ENCODE measurements around the gene USP6NL. TPM values are rescaled to one million over a fixed set of nuclear protein-coding genes. Genes with fewer than 3 reads are reported as not detected.

USP6NL gene
- total and polyA plus RNA-seq, 9 of the 15 experiments (the other 6 are each of a cell fraction or from before 2014, with no cell fraction given) = 3.2 to 26.6 (median 19.8) TPM

DNA sequence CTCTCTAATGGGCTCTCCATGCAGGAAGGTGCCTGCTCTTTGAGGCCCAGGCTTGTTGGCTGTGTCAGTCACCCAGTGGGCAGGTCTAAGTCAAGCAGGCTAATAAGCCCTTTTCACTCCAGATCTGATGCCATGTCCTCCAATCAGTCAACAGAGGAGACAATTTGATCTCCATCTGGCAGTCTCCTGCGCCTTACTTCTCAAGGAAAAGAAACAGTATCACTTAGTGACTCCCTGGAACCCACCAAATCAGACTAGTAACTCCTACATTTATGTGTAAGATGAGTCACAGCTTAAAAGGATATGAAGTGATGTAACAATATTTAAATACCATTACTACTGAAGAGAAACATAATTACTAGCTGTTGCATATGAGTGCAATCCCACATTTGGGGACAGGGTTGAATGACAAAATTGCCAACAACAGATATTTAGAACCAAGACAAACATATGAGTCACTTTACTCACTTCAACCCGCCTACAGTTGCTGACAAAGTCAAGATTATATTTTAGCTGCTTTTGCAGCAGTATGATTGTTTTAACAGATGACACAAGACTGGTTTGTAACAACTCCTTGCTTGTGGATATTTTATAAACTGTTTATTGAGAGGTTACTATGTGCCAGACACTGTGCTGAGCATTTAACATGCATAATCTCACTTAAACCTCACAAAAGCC is 72.1 kb downstream of the USP6NL start (continued):
- peak; percentile 82; the same call in 1 of the 2 replicates for TF ChIP-seq JUND (IDR thresholded peaks at IDR 0.05; ENCODE audit: borderline replicate concordance, low read depth, low read length)
- peak; percentile 81 for TF ChIP-seq JUND (tag; IDR thresholded peaks at IDR 0.05; ENCODE audit: borderline replicate concordance, low read depth, low read length)
- TF ChIP-seq MECOM (CRISPR knock-in tag; IDR thresholded peaks at IDR 0.05) = no peak
- 0 out of 2 replicates have a peak, but pooled peaks have one; percentile 45 for TF ChIP-seq L3MBTL2 (IDR thresholded peaks at IDR 0.05)

DNA sequence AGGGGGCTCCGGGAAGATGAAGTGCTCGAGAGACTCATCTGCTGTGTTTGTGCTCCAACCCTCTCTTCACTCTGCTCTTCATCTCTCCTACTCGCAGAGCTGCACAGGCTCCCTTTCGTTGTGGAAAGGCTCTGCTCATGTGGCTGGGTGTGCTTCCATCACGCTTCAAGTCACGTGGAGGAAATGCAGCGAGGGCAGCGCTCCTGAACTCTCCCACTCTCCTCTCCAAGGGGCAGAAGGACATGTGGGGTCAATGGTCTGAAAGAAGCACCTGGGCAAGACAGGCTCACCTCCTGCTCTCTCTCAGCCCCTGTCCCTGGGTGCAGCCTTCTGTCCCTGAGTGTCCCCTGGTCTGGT is 72.6 kb downstream of the USP6NL start:
- H3K36me3 ChIP-seq (ENCODE audit: control insufficient read depth, insufficient read depth, low read length) = no peaks in the 10 kb centered on the region
- ATAC-seq (peak; percentile 55), FAIRE-seq (no peak), DNase-seq (ENCODE audit: extremely low read depth in 1 of 4, low spot score in 3 of 4) (peak in 1 of 4 experiments; percentile 27)
- H3K4me1 ChIP-seq (replicated peaks in 1 of 2; ENCODE audit: control insufficient read depth in 2 of 2, insufficient read depth in 2 of 2, low read length in 2 of 2) = peaks cover 5 to 30% of the 10 kb centered on the region in 2 experiments
- no TSS peak for BruUV-seq (replicated peaks)
- WGBS (ENCODE audit: insufficient coverage, low coverage, missing lambda C conversion rate) = 49% methylated on average over 8 of the region's 8 CpGs
- no peaks in the 10 kb centered on the region for H3K9me3 ChIP-seq (replicated peaks; ENCODE audit: control insufficient read depth, insufficient read depth, low read depth, low read length)
- intact Hi-C loops (cut with micrococcal nuclease) (loop anchor here (5.0 kb wide), 1 partner anchor 68 kb away; no protein-coding TSS in a partner anchor), in situ Hi-C loops (cut with MboI) (no loop called here)
- H3K9ac ChIP-seq (ENCODE audit: insufficient read depth in 1 of 2, low read depth in 2 of 2, low read length in 2 of 2) = peak overlapping the region; percentile 49 to 77; a peak in 2 of 4 replicates
- peak overlapping the region; percentile 81 for H3K27ac ChIP-seq (ENCODE audit: extremely low read depth, low read depth, low read length)
- H3K9me1 ChIP-seq (ENCODE audit: control insufficient read depth, insufficient read depth, low read length) = peaks cover 6% of the 10 kb centered on the region
- no peak overlapping the region for H3K4me3 ChIP-seq
- no peaks in the 10 kb centered on the region for H3K27me3 ChIP-seq (ENCODE audit: control insufficient read depth in 2 of 2, insufficient read depth in 2 of 2, low read length in 2 of 2)
- POLR2A ChIA-PET = interaction anchor here (1.0 to 1.5 kb wide), 2 partner anchors 12 to 73 kb away, joined by 3 to 4 read pairs; no protein-coding TSS in a partner anchor
- CTCF ChIA-PET (ENCODE audit: low intra/inter-chr PET ratio) = no interaction called here
- peaks cover 18% of the 10 kb centered on the region for H4K20me1 ChIP-seq (replicated peaks; ENCODE audit: control insufficient read depth, insufficient read depth, low read length)
- H3K4me2 ChIP-seq (ENCODE audit: insufficient read depth, low read length) = peak overlapping the region; percentile 48
- peak overlapping the region; percentile 36 for H2AFZ ChIP-seq (ENCODE audit: low read depth, low read length)
- peaks cover 93% of the 10 kb centered on the region for H3K79me2 ChIP-seq (ENCODE audit: control insufficient read depth, insufficient read depth, low read length)
- TF ChIP-seq NR4A1 (CRISPR knock-in tag; IDR thresholded peaks at IDR 0.05) (no peak), NR4A1 (tag; IDR thresholded peaks at IDR 0.05) (peak; percentile 63; the same call in 1 of the 2 replicates), CXXC5 (CRISPR knock-in tag; IDR thresholded peaks at IDR 0.05) (peak; percentile 48; the same call in 1 of the 2 replicates), RAD51 (IDR thresholded peaks at IDR 0.05; ENCODE audit: borderline replicate concordance, low read depth) (peak; percentile 55; the same call in 1 of the 2 replicates), RBM14 (IDR thresholded peaks at IDR 0.05; ENCODE audit: borderline replicate concordance, insufficient read depth, low read depth, low read length) (no peak), ZNF57 (CRISPR knock-in tag; IDR thresholded peaks at IDR 0.05) (no peak), RBFOX2 (IDR thresholded peaks at IDR 0.05; ENCODE audit: low read depth, low read length) (peak; percentile 34; the same call in 1 of the 2 replicates), TCFL5 (CRISPR knock-in tag; conservative IDR thresholded peaks at IDR 0.05) (no peak), MAFF (IDR thresholded peaks at IDR 0.05; ENCODE audit: low read length) (no peak), CREM (IDR thresholded peaks at IDR 0.05; ENCODE audit: low read depth) (no peak), TGIF2 (CRISPR knock-in tag; IDR thresholded peaks at IDR 0.05) (no peak), ZBTB8A (IDR thresholded peaks at IDR 0.05; ENCODE audit: partially characterized antibody) (no peak), HDAC1 (IDR thresholded peaks at IDR 0.05) (no peak; a peak in 1 of 4 replicates), ZNF23 (CRISPR knock-in tag; IDR thresholded peaks at IDR 0.05) (no peak), PHF20 (IDR thresholded peaks at IDR 0.05; ENCODE audit: partially characterized antibody) (no peak), HOXB6 (CRISPR knock-in tag; IDR thresholded peaks at IDR 0.05; ENCODE audit: borderline replicate concordance) (no peak), SIX5 (IDR thresholded peaks at IDR 0.05; ENCODE audit: borderline replicate concordance in 1 of 2, insufficient read depth in 1 of 2, low read depth in 1 of 2, low read length in 2 of 2) (no peak), PTBP1 (IDR thresholded peaks at IDR 0.05; ENCODE audit: low read depth, low read length) (no peak), HNRNPL (IDR thresholded peaks at IDR 0.05; ENCODE audit: low read depth, low read length) (no peak)
